ENCODE measurements around the gene RRBP1.

- TF ChIP-seq CTCF (conservative IDR thresholded peaks at IDR 0.05; ENCODE audit: low read length), result no peak
- no peak for TF ChIP-seq EZH2phosphoT487 (IDR thresholded peaks at IDR 0.05; ENCODE audit: borderline replicate concordance)
Measured at GRCh38 chr20:17666481-17666880, 15.6 kb downstream of the RRBP1 start.
